Measurements from ENCODE around the gene ITIH4. TPM values are rescaled to one million over a fixed set of nuclear protein-coding genes. Genes with fewer than 3 reads are reported as not detected.

Gene ITIH4
- total RNA-seq, 1 donor from 2014 or later, result 0.26 TPM

DNA sequence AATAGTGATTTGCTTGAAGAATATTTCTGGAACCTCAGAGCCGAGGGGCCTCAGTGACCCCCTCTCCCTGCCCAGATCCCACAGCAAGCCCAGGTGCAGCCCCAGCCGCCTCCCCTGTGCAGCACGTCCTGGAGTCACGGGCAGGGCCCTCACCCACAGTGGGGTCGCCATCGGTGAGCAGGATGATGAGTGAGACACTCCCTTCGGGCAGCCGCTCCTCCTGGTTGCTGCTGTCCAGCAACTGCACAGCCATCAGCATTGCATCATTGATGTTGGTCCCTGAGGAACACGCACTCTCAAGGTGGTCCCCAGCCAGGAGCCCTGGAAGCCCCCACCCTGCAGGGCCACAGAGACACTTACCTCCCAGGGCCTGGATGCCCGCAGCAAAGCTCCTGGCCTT, 6.4 kb downstream of the ITIH4 start:
- no peak overlapping the region for H3K4me3 ChIP-seq (ENCODE audit: low read depth, low read length)
- H3K36me3 ChIP-seq (ENCODE audit: control insufficient read depth, insufficient read depth, low read length), result no peaks in the 10 kb centered on the region
- DNase-seq (ENCODE audit: low read depth) (no peak), FAIRE-seq (no peak)
- TF ChIP-seq, protein P1, sequence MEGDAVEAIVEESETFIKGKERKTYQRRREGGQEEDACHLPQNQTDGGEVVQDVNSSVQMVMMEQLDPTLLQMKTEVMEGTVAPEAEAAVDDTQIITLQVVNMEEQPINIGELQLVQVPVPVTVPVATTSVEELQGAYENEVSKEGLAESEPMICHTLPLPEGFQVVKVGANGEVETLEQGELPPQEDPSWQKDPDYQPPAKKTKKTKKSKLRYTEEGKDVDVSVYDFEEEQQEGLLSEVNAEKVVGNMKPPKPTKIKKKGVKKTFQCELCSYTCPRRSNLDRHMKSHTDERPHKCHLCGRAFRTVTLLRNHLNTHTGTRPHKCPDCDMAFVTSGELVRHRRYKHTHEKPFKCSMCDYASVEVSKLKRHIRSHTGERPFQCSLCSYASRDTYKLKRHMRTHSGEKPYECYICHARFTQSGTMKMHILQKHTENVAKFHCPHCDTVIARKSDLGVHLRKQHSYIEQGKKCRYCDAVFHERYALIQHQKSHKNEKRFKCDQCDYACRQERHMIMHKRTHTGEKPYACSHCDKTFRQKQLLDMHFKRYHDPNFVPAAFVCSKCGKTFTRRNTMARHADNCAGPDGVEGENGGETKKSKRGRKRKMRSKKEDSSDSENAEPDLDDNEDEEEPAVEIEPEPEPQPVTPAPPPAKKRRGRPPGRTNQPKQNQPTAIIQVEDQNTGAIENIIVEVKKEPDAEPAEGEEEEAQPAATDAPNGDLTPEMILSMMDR (IDR thresholded peaks at IDR 0.05; ENCODE audit: insufficient read depth, low read length, severe bottlenecking), result no peak
- H3K27me3 ChIP-seq (ENCODE audit: control insufficient read depth, insufficient read depth, low read length), result no peaks in the 10 kb centered on the region

DNA sequence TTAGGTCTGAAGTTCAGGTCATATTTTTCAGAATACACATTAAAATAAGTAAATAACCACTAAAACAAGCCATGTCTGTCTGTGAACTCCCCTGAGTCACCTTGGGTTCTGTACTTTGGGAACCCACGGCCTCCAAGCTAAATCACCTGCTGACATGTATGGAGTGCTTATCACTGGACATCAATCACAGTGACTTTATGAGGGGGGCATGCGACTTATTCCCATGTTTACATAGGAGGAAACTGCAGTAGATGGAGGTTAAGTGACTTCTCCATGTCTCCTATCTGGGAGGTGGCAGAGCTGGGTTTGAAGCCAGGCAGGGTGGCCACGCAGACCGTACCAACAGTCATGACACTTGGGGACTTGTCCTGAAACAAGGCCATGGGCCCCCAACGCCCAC, 8.1 kb downstream of the ITIH4 start:
- TF ChIP-seq, protein P1 (IDR thresholded peaks at IDR 0.05; ENCODE audit: insufficient read depth, low read length, severe bottlenecking), result no peak
- Histone ChIP-seq H3K27me3 (ENCODE audit: control insufficient read depth, insufficient read depth, low read length) (no peaks in the 10 kb centered on the region), H3K36me3 (ENCODE audit: control insufficient read depth, insufficient read depth, low read length) (no peaks in the 10 kb centered on the region), H3K4me3 (ENCODE audit: low read depth, low read length) (no peak overlapping the region)
- FAIRE-seq (no peak), DNase-seq (ENCODE audit: low read depth) (no peak)

DNA sequence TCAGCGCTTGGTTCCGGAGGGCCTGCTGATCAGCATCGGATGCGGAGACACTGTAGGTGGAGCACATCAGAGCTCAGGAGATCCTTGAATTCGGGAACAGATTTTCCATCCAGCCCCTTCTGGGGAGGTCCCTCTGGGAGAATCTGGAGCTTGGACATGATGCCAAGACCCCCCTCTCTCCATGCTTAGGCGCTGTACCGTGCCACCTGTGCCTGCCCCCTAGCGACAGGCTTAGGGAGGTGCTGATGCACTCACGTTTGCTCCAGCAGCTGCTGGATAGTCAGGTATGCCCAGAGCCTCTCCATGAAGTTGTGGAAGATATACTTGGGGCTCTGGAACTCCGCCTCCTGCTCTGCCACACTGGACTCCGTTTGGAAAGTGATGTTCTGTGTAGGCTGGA, 9.7 kb downstream of the ITIH4 start:
- Histone ChIP-seq H3K4me3 (ENCODE audit: low read depth, low read length) (no peak overlapping the region), H3K36me3 (ENCODE audit: control insufficient read depth, insufficient read depth, low read length) (no peaks in the 10 kb centered on the region), H3K27me3 (ENCODE audit: control insufficient read depth, insufficient read depth, low read length) (no peaks in the 10 kb centered on the region)
- no peak for DNase-seq (ENCODE audit: low read depth)
- peak; percentile 50 for FAIRE-seq
- TF ChIP-seq, protein P1 (IDR thresholded peaks at IDR 0.05; ENCODE audit: insufficient read depth, low read length, severe bottlenecking), result peak; percentile 76

DNA sequence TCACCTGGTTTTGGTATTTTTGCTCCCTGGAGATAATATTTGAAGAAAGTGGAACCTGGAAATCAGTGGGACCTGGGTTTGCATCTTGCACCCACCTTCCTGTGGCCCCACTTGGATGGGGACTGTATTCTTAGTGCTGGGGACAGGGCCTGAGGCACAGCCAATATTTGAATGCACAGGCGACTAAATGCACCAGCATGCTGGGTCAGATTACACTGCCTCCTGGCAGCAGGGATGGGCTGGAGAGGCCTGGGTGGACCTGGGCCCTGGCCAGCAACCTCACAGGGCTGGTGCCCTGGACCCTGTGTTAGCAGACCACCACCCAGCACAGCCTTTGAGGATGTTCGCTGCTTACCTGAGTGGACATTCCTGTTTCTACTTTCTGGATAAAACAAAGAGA, 10.5 kb downstream of the ITIH4 start:
- DNase-seq (ENCODE audit: low read depth) (no peak), FAIRE-seq (no peak)

DNA sequence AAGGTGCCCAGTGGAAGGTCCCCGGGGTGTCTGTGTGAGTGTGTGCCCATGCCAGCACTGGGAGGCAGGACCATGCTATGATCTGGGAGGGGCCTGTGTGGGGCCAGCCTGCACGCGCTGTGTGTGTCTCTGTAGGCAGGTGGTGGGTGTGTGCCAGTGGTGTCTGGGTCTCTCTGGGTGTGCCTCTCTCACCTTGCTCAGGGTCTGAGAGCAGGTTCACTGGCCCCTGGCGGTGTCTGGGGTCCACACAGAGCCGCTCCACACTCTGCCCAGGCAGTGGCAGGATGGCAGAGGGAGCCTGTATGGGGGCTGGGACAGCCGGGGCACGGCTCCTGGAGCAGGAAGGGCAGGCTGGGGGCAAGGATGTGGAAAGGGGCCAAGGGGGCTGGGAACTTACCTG, 12.6 kb downstream of the ITIH4 start:
- no peaks in the 10 kb centered on the region for H3K27me3 ChIP-seq (ENCODE audit: control insufficient read depth, insufficient read depth, low read length)
- DNase-seq (ENCODE audit: low read depth), result no peak
- no peaks in the 10 kb centered on the region for H3K36me3 ChIP-seq (ENCODE audit: control insufficient read depth, insufficient read depth, low read length)
- H3K4me3 ChIP-seq (ENCODE audit: low read depth, low read length), result no peak overlapping the region
- TF ChIP-seq, protein P1 (IDR thresholded peaks at IDR 0.05; ENCODE audit: insufficient read depth, low read length, severe bottlenecking), result no peak
- no peak for FAIRE-seq

More for the DNA sequence above, 10.5 kb downstream of the ITIH4 start:
- H3K36me3 ChIP-seq (ENCODE audit: control insufficient read depth, insufficient read depth, low read length), result no peaks in the 10 kb centered on the region
- TF ChIP-seq, protein P1 (IDR thresholded peaks at IDR 0.05; ENCODE audit: insufficient read depth, low read length, severe bottlenecking), result no peak
- no peak overlapping the region for H3K4me3 ChIP-seq (ENCODE audit: low read depth, low read length)
- no peaks in the 10 kb centered on the region for H3K27me3 ChIP-seq (ENCODE audit: control insufficient read depth, insufficient read depth, low read length)

DNA sequence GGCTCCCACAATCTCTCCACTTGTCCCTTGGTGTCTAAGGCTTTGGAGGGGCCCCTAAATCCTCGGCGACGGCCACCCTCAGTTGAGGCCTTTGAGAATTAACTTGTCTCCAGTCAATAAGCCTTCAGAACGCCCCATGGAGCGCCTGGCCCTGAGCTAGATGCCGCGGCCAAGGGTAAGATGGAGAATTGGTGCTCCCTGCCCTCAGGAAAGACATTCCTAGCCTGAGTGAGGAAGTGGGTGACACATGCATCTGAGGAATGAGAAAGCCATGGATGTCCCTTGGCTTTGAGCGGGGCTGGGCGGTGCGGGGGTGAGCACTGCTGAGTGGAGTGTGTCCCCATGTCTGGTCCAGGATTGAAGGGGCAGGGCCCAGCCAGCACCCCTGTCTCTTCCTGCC, 13.3 kb downstream of the ITIH4 start:
- Histone ChIP-seq H3K36me3 (ENCODE audit: control insufficient read depth, insufficient read depth, low read length) (no peaks in the 10 kb centered on the region), H3K27me3 (ENCODE audit: control insufficient read depth, insufficient read depth, low read length) (no peaks in the 10 kb centered on the region), H3K4me3 (ENCODE audit: low read depth, low read length) (no peak overlapping the region)
- FAIRE-seq, result no peak
- no peak for DNase-seq (ENCODE audit: low read depth)
- TF ChIP-seq, protein P1 (IDR thresholded peaks at IDR 0.05; ENCODE audit: insufficient read depth, low read length, severe bottlenecking), result no peak
